ENCODE results near the gene POLA1. TPM values are rescaled to one million over a fixed set of nuclear protein-coding genes. Genes with fewer than 3 reads are reported as not detected.

The POLA1 gene
- total and polyA plus RNA-seq, 7 donors: 1.8 to 15.0 (median 11.4) TPM

GRCh38 chrX:24999511-24999910 is 305.8 kb downstream of the POLA1 start:
- 93% methylated on average over 8 of the region's 8 CpGs for WGBS, 2 donors
- intact Hi-C loops (cut with DNase I): loop anchor here (10.0 kb wide), 1 partner anchor 145 kb away; no protein-coding TSS in a partner anchor
- H3K27ac ChIP-seq: no peak overlapping the region

GRCh38 chrX:25001808-25002660 is 308.3 kb downstream of the POLA1 start:
- intact Hi-C loops (cut with DNase I): no loop called here
- Histone ChIP-seq H3K4me3 (no peak overlapping the region), H3K27me3 (peaks cover 36 to 53% (median 44%) of the 10 kb centered on the region in 3 donors), H3K9me3 (no peaks in the 10 kb centered on the region), H3K4me1 (peaks cover 0 to 29% (median 24%) of the 10 kb centered on the region in 4 donors), H3K36me3 (no peaks in the 10 kb centered on the region), H3K27ac (no peak overlapping the region)
- no peak for TF ChIP-seq POLR2AphosphoS5 (IDR thresholded peaks at IDR 0.05)
- 21 to 32% methylated on average over 65 of the region's 65 CpGs for WGBS, 2 donors
- no peak for DNase-seq

More at GRCh38 chrX:24999511-24999910, 305.8 kb downstream of the POLA1 start:
- Histone ChIP-seq H3K9me3 (no peaks in the 10 kb centered on the region), H3K36me3 (no peaks in the 10 kb centered on the region), H3K4me3 (no peak overlapping the region), H3K4me1 (peaks cover 0 to 8% (median 5%) of the 10 kb centered on the region in 4 donors), H3K27me3 (peaks cover 13 to 28% (median 23%) of the 10 kb centered on the region in 3 donors)
- TF ChIP-seq POLR2A (IDR thresholded peaks at IDR 0.05): no peak
- TF ChIP-seq EP300 (IDR thresholded peaks at IDR 0.05): no peak
- TF ChIP-seq CTCF (IDR thresholded peaks at IDR 0.05): no peak
- TF ChIP-seq POLR2AphosphoS5 (IDR thresholded peaks at IDR 0.05): no peak
- no peak for DNase-seq

- DNase-seq: no peak
- no peak overlapping the region for H3K4me3 ChIP-seq
- no peaks in the 10 kb centered on the region for H3K9me3 ChIP-seq
- TF ChIP-seq EP300 (IDR thresholded peaks at IDR 0.05): no peak
- no peak for TF ChIP-seq CTCF (IDR thresholded peaks at IDR 0.05)
- no peak for TF ChIP-seq POLR2AphosphoS5 (IDR thresholded peaks at IDR 0.05)
- no peak for TF ChIP-seq POLR2A (IDR thresholded peaks at IDR 0.05)
- intact Hi-C loops (cut with DNase I): no loop called here
- H3K4me1 ChIP-seq: peaks cover 0 to 31% (median 26%) of the 10 kb centered on the region in 4 donors
- peaks cover 42 to 59% (median 49%) of the 10 kb centered on the region in 3 donors for H3K27me3 ChIP-seq
- H3K36me3 ChIP-seq: no peaks in the 10 kb centered on the region
- no peak overlapping the region for H3K27ac ChIP-seq
- WGBS, 2 donors: 1 to 2% methylated on average over 33 of the region's 33 CpGs
Measured at GRCh38 chrX:25002661-25003020, 308.9 kb downstream of the POLA1 start.

- intact Hi-C loops (cut with DNase I): no loop called here
- peaks cover 0 to 31% (median 26%) of the 10 kb centered on the region in 4 donors for H3K4me1 ChIP-seq
Measured at GRCh38 chrX:25003066-25003849, 309.5 kb downstream of the POLA1 start.

More at GRCh38 chrX:25003066-25003849, 309.5 kb downstream of the POLA1 start:
- Histone ChIP-seq H3K27ac (no peak overlapping the region), H3K36me3 (no peaks in the 10 kb centered on the region), H3K4me3 (no peak overlapping the region), H3K9me3 (no peaks in the 10 kb centered on the region), H3K27me3 (peaks cover 48 to 66% (median 55%) of the 10 kb centered on the region in 3 donors)
- WGBS, 2 donors: 3 to 9% methylated on average over 40 of the region's 40 CpGs
- no peak for TF ChIP-seq POLR2AphosphoS5 (IDR thresholded peaks at IDR 0.05)
- TF ChIP-seq CTCF (IDR thresholded peaks at IDR 0.05): no peak
- no peak for TF ChIP-seq POLR2A (IDR thresholded peaks at IDR 0.05)
- no peak for TF ChIP-seq EP300 (IDR thresholded peaks at IDR 0.05)
- no peak for DNase-seq
